Caco-2 (cell line): Measurements from ENCODE around the gene NPAS4. TPM values are rescaled to one million over a fixed set of nuclear protein-coding genes. Genes with fewer than 3 reads are reported as not detected.
A peak's percentile ranks its signal among the peaks of the same experiment; 100 is the strongest.

Experiments used
- BruUV-seq: library from RNA; stranded (reverse); fragments of 400-500 nt; replicated peaks from 2 replicates; lab custom pipeline; 2021; lab: Mats Ljungman, UMichigan
- CTCF ChIA-PET: fragments of 300-600 bp; sonication (Branson Sonifier 250); formaldehyde crosslinking; loops from one replicate; lab custom pipeline; 2022; ENCODE audit warnings: antibody characterized with exemption; lab: Charles Lee
- POLR2A ChIA-PET: fragments of 300-600 bp; sonication (Branson Sonifier 250); formaldehyde crosslinking; loops from one replicate; lab custom pipeline; 2022; ENCODE audit warnings: antibody characterized with exemption; lab: Charles Lee
- DNase-seq, 2 experiments: peaks; one replicate each; pipeline versions ENCODE4 v3.0.0 to v3.0.0-alpha.2; 2020 to 2022
- H3K27me3 ChIP-seq: replicated peaks from 2 replicates; pipeline ENCODE4 v1.6.0; 2011; ENCODE audit warnings: low read length; ENCODE audit not compliant: control insufficient read depth, insufficient read depth
- H3K36me3 ChIP-seq: 2 replicates; pipeline ENCODE4 v1.5.1; 2011; ENCODE audit warnings: low read length; ENCODE audit not compliant: control insufficient read depth, insufficient read depth
- H3K4me1 ChIP-seq: fragments of 250-450 bp; sonication (Bioruptor Pico); 2 replicates; pipeline ENCODE4 v1.5.1; 2020; ENCODE audit warnings: mild to moderate bottlenecking
- H3K4me3 ChIP-seq: 2 replicates; pipeline ENCODE4 v1.5.1; 2011; ENCODE audit warnings: low read depth, mild to moderate bottlenecking, control low read depth, low read length
- H3K9me3 ChIP-seq: fragments of 250-450 bp; sonication (Bioruptor Pico); 2 replicates; pipeline ENCODE4 v1.5.1; 2020; ENCODE audit warnings: mild to moderate bottlenecking, moderate library complexity
- H3K27ac Mint-ChIP-seq: one replicate; pipeline ENCODE4 v1.8.0; 2022; ENCODE audit warnings: mixed read lengths; ENCODE audit not compliant: unreplicated experiment
- H3K27me3 Mint-ChIP-seq: one replicate; pipeline ENCODE4 v1.8.0; 2022; ENCODE audit warnings: mixed read lengths; ENCODE audit not compliant: insufficient read depth, unreplicated experiment
- H3K36me3 Mint-ChIP-seq: one replicate; pipeline ENCODE4 v1.8.0; 2022; ENCODE audit warnings: mild to moderate bottlenecking, mixed read lengths; ENCODE audit not compliant: insufficient read depth, unreplicated experiment
- H3K4me1 Mint-ChIP-seq: one replicate; pipeline ENCODE4 v1.8.0; 2022; ENCODE audit warnings: low read depth, mixed read lengths; ENCODE audit not compliant: unreplicated experiment
- H3K4me3 Mint-ChIP-seq: one replicate; pipeline ENCODE4 v1.8.0; 2022; ENCODE audit warnings: mild to moderate bottlenecking, moderate library complexity, mixed read lengths; ENCODE audit not compliant: unreplicated experiment
- H3K9me3 Mint-ChIP-seq: one replicate; pipeline ENCODE4 v1.8.0; 2022; ENCODE audit warnings: mixed read lengths; ENCODE audit not compliant: unreplicated experiment
- CTCF ChIP-seq, 2 experiments: fragments of 200-600 bp in 1 of 2; IDR thresholded peaks; 1 replicate in 1 of 2; 2 replicates in 1 of 2; pipeline versions ENCODE4 v1.5.1 to v1.8.0; 2011 to 2022; ENCODE audit warnings: antibody characterized with exemption in 1 of 2, control low read depth in 1 of 2, inconsistent platforms in 1 of 2, low read depth in 1 of 2, low read length in 1 of 2, mild to moderate bottlenecking in 1 of 2, moderate library complexity in 1 of 2; ENCODE audit not compliant: insufficient read depth in 1 of 2, severe bottlenecking in 1 of 2, unreplicated experiment in 1 of 2
- intact Hi-C: fragments of 100-400 bp; cut with micrococcal nuclease; formaldehyde crosslinking; loops from one replicate; pipeline ENCODE4 v1.10.0; 2022; ENCODE audit not compliant: unreplicated experiment
- total RNA-seq: library from RNA; stranded (reverse); gene quantifications from 2 replicates; pipeline ENCODE4 v1.2.3, GENCODE V29; 2022

NPAS4 gene
- total RNA-seq, 1 experiment from 2014 or later = not detected

DNA sequence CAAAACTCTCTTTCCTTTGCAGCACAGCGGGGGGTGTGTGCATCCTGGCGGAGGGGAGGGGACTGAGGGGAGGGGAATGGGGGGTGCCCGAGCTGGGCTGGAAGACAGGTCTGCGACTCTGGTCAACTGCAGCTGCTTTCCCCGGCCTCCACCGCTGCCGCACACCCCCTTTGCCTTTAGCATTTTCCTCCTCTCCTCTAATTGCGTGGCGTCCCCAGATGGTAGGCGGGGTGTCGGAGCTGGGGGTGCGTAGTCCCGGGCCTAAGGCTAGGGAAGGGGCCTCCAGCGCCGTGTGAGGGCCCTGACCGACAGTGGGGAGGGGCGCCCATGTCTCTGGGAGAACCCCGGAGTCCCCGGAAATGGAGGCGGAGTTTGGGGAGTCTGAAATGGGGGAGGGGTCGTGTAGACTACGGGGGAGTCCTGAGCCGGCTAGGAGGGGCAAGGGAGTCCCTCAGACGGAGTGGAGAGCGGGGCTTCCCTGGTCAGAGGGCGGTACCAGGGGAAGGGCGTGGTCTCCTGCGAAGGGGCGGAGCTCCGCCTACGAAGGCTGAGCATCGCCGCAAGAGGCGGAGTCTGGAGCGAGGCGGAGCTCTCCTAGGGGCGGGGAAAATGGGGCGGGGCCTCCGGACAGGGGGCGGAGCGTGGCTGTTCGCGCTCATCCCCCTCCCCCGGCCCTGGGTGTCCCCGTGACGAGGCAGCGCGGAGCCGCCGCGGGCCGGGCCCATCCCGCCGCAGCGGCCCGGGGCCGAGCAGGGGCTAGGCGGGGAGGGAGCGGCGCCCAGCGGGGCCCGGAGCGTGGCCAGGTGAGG, 45.6 kb downstream of the NPAS4 start, which contains the start of gene PELI3:
Gene PELI3 (plus strand): TSS at position 681 of the 809 bp plus-strand sequence. CDS start 1,224 bp downstream, outside the sequence.
- Histone ChIP-seq H3K4me1 (peaks cover 19% of the 10 kb centered on the region), H3K4me3 (peak within 1 kb of the TSS; percentile 66), H3K36me3 (no peaks in the 10 kb centered on the region), H3K27me3 (no peaks in the 10 kb centered on the region; the same call in 1 of the 2 replicates), H3K9me3 (peaks cover 4% of the 10 kb centered on the region; the same call in 1 of the 2 replicates)
- Mint-ChIP-seq H3K36me3 (peaks cover 11% of the 10 kb centered on the region), H3K27ac (peak within 1 kb of the TSS; percentile 62), H3K4me3 (peak within 1 kb of the TSS; percentile 90), H3K9me3 (peaks cover 17% of the 10 kb centered on the region), H3K4me1 (peaks cover 17% of the 10 kb centered on the region), H3K27me3 (no peaks in the 10 kb centered on the region)
- intact Hi-C loops = loop anchor here (1.0 kb wide), 3 partner anchors 14 to 48 kb away; partner anchors contain the start of gene DPP3
- no TSS peak for BruUV-seq
- ChIA-PET POLR2A (interaction anchor here (0.5 to 3.1 kb wide), 26 partner anchors 11 to 1571 kb away, joined by 3 to 98 read pairs (median 6); partner anchors contain the start of genes BBS1, DPP3, MRPL11 and RBM4), CTCF (interaction anchor here (0.6 to 3.9 kb wide), 29 partner anchors 10 to 1049 kb away, joined by 3 to 65 read pairs (median 4); partner anchors contain the start of genes CCDC87, DPP3, MRPL11 and NPAS4)
- no peak for TF ChIP-seq CTCF (IDR thresholded peaks at IDR 0.05; ENCODE audit: insufficient read depth in 1 of 2, low read depth in 1 of 2, low read length in 1 of 2, severe bottlenecking in 1 of 2, unreplicated experiment in 1 of 2)
- peak; percentile 97 for DNase-seq

GRCh38 chr11:66467034-66467659, 46.3 kb downstream of the NPAS4 start:
- Histone ChIP-seq H3K4me1 (peaks cover 19% of the 10 kb centered on the region), H3K27me3 (no peaks in the 10 kb centered on the region; the same call in 1 of the 2 replicates), H3K9me3 (peaks cover 4% of the 10 kb centered on the region; the same call in 1 of the 2 replicates), H3K4me3 (peak overlapping the region; percentile 66), H3K36me3 (no peaks in the 10 kb centered on the region)
- ChIA-PET CTCF (interaction anchor here (0.7 to 3.9 kb wide), 14 partner anchors 12 to 323 kb away, joined by 3 to 65 read pairs (median 9); partner anchors contain the start of genes CCDC87, DPP3, MRPL11 and NPAS4), POLR2A (interaction anchor here (0.9 to 3.1 kb wide), 10 partner anchors 12 to 211 kb away, joined by 3 to 98 read pairs (median 5); partner anchors contain the start of genes BBS1, DPP3, MRPL11 and RBM4)
- H3K9me3 Mint-ChIP-seq = peaks cover 13% of the 10 kb centered on the region
- peaks cover 17% of the 10 kb centered on the region for H3K4me1 Mint-ChIP-seq
- intact Hi-C loops = no loop called here
- peak; percentile 48 to 85 for TF ChIP-seq CTCF (IDR thresholded peaks at IDR 0.05; ENCODE audit: insufficient read depth in 1 of 2, low read depth in 1 of 2, low read length in 1 of 2, severe bottlenecking in 1 of 2, unreplicated experiment in 1 of 2)
- peak overlapping the region; percentile 90 for H3K4me3 Mint-ChIP-seq
- H3K27ac Mint-ChIP-seq = peak overlapping the region; percentile 12
- H3K36me3 Mint-ChIP-seq = peaks cover 11% of the 10 kb centered on the region
- H3K27me3 Mint-ChIP-seq = no peaks in the 10 kb centered on the region
- no TSS peak for BruUV-seq
- peak; percentile 79 to 89 for DNase-seq
